BE2C (cell line): ENCODE data around the gene TUBD1.
"Not testable (repeated sequence)": the region's sequence is repeated elsewhere in the genome, so short reads cannot be mapped to it uniquely, and the experiment has no call there.

Experiments
- DNase-seq: peaks from one replicate; pipeline ENCODE4 v3.0.0-alpha.2; 2020
- H3K27me3 ChIP-seq: fragments of 250-450 bp; sonication (Bioruptor Pico); 2 replicates; pipeline ENCODE4 v1.5.1; 2020; ENCODE audit warnings: mild to moderate bottlenecking
- H3K36me3 ChIP-seq: fragments of 250-450 bp; sonication (Bioruptor Pico); 2 replicates; pipeline ENCODE4 v1.5.1; 2020; ENCODE audit warnings: mild to moderate bottlenecking
- H3K4me1 ChIP-seq: fragments of 250-450 bp; sonication (Bioruptor Pico); 2 replicates; pipeline ENCODE4 v1.5.1; 2020
- H3K4me3 ChIP-seq: 2 replicates; pipeline ENCODE4 v1.5.1; 2011; ENCODE audit warnings: low read depth, low read length
- H3K9me3 ChIP-seq: fragments of 250-450 bp; sonication (Bioruptor Pico); 2 replicates; pipeline ENCODE4 v1.5.1; 2020
- CTCF ChIP-seq: IDR thresholded peaks from 2 replicates; pipeline ENCODE4 v1.5.1; 2012; ENCODE audit warnings: mild to moderate bottlenecking, low read depth, low read length

Gene TUBD1

GRCh38 chr17:59863616-59864015 is 29.1 kb downstream of the TUBD1 start:
- Histone ChIP-seq H3K4me3 (no peak overlapping the region), H3K4me1 (no peaks in the 10 kb centered on the region), H3K27me3 (no peaks in the 10 kb centered on the region), H3K36me3 (peaks cover 22% of the 10 kb centered on the region), H3K9me3 (no peaks in the 10 kb centered on the region)
- TF ChIP-seq CTCF = no peak
- no peak for DNase-seq

GRCh38 chr17:59859444-59860025 is 33.2 kb downstream of the TUBD1 start:
- H3K9me3 ChIP-seq = no peaks in the 10 kb centered on the region
- H3K4me1 ChIP-seq = no peaks in the 10 kb centered on the region; the same call in 1 of the 2 replicates
- no peaks in the 10 kb centered on the region; the same call in 1 of the 2 replicates for H3K27me3 ChIP-seq
- no peak for DNase-seq
- TF ChIP-seq CTCF = peak; percentile 42; the same call in 1 of the 2 replicates
- H3K4me3 ChIP-seq = no peak overlapping the region
- peaks cover 14% of the 10 kb centered on the region for H3K36me3 ChIP-seq

- no peaks in the 10 kb centered on the region; the same call in 1 of the 2 replicates for H3K4me1 ChIP-seq
- H3K36me3 ChIP-seq = peaks cover 14% of the 10 kb centered on the region
- TF ChIP-seq CTCF = no peak
- no peak overlapping the region for H3K4me3 ChIP-seq
- DNase-seq = no peak
- no peaks in the 10 kb centered on the region; the same call in 1 of the 2 replicates for H3K27me3 ChIP-seq
- no peaks in the 10 kb centered on the region for H3K9me3 ChIP-seq
Measured at GRCh38 chr17:59858932-59859331, 33.8 kb downstream of the TUBD1 start.

- no peak for DNase-seq
- Histone ChIP-seq H3K36me3 (peaks cover 12% of the 10 kb centered on the region), H3K4me1 (no peaks in the 10 kb centered on the region; the same call in 1 of the 2 replicates), H3K27me3 (no peaks in the 10 kb centered on the region; the same call in 1 of the 2 replicates), H3K4me3 (no peak overlapping the region), H3K9me3 (no peaks in the 10 kb centered on the region)
- no peak for TF ChIP-seq CTCF
Measured at GRCh38 chr17:59858167-59858816, 34.5 kb downstream of the TUBD1 start.

GRCh38 chr17:59856859-59857794 is 35.6 kb downstream of the TUBD1 start:
- Histone ChIP-seq H3K9me3 (no peaks in the 10 kb centered on the region), H3K4me3 (no peak overlapping the region), H3K27me3 (no peaks in the 10 kb centered on the region; the same call in 1 of the 2 replicates), H3K36me3 (peaks cover 6% of the 10 kb centered on the region), H3K4me1 (no peaks in the 10 kb centered on the region; the same call in 1 of the 2 replicates)
- no peak for DNase-seq
- no peak for TF ChIP-seq CTCF

GRCh38 chr17:59853919-59854729 is 38.6 kb downstream of the TUBD1 start:
- not testable (repeated sequence) for H3K36me3 ChIP-seq, H3K4me3 ChIP-seq, DNase-seq, H3K9me3 ChIP-seq, H3K4me1 ChIP-seq, H3K27me3 ChIP-seq
